Muscle layer of colon (tissue), 2 donors: Measurements from ENCODE around the gene C16orf95.

ENCODE experiments used
- H3K27ac ChIP-seq: one replicate; pipeline ENCODE4 v1.7.0; 2013; ENCODE audit warnings: low read depth, mild to moderate bottlenecking, low read length, moderate library complexity
- H3K27me3 ChIP-seq, 2 donors: one replicate each; pipeline ENCODE4 v1.7.0; 2013; ENCODE audit warnings: low read length in 2 of 2, mild to moderate bottlenecking in 2 of 2; ENCODE audit not compliant: insufficient read depth in 2 of 2, control insufficient read depth in 1 of 2
- H3K36me3 ChIP-seq: one replicate; pipeline ENCODE4 v1.7.0; 2013; ENCODE audit warnings: mild to moderate bottlenecking, low read length; ENCODE audit not compliant: insufficient read depth
- H3K4me1 ChIP-seq: one replicate; pipeline ENCODE4 v1.7.0; 2013; ENCODE audit warnings: mild to moderate bottlenecking, low read length; ENCODE audit not compliant: insufficient read depth
- H3K4me3 ChIP-seq, 2 donors: one replicate each; pipeline ENCODE4 v1.7.0; 2013; ENCODE audit warnings: low read length in 2 of 2, low read depth in 1 of 2, mild to moderate bottlenecking in 1 of 2, moderate library complexity in 1 of 2
- H3K9ac ChIP-seq: one replicate; pipeline ENCODE4 v1.7.0; 2013; ENCODE audit warnings: low read length
- H3K9me3 ChIP-seq: one replicate; pipeline ENCODE4 v1.7.0; 2013; ENCODE audit warnings: mild to moderate bottlenecking, low read length
- donor health status: abdominal sarcoma.
- donor health status: Adenocarcinoma of cecum.

The C16orf95 gene

DNA sequence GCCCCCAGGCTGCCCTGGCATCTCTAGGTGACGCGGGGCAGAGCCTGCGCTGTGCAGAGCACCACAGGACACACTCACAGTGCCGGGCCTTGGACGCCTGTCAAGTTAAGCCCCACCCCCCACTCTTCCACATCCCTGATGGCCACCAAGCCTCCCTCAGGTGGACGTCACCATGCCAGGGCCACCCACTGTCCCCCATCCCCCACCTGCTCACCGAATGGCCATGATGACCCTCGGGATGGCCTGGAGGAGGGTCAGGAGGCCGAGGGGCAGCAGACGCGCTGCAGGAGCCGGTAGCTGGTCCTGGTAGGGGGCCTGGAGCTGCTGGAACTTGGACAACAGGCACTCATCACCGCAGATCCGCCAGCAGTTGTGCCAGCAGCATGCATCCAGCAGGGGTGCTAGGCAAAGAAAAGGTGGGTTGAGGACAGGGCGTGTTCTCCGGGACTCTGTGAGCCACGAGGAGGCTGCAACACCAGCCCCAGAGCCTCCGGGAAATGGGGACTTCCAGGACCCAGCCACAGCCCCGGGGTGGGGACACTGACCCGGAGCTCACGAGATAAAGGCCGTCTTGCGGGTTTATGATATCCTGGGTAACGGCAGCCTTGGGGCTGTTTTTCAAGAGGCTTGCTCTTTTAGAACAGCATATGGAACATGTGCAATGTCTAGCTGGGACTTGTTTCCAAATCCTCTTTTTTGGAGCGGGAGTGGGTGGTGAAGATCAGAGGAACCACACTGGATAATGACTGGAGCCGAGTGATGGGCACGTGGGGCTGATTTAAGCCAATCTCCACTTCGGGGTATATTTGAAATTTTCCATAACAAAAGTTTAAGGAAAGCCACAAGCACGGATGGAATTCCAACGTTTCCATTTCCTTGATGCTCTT lies 11.4 kb downstream of the C16orf95 start:
- H3K4me1 ChIP-seq = no peaks in the 10 kb centered on the region
- H3K27ac ChIP-seq = no peak overlapping the region
- no peak overlapping the region for H3K9ac ChIP-seq
- no peaks in the 10 kb centered on the region for H3K9me3 ChIP-seq
- no peaks in the 10 kb centered on the region for H3K27me3 ChIP-seq
- H3K36me3 ChIP-seq = no peaks in the 10 kb centered on the region
- peak overlapping the region in 1 of 2 donors; percentile 35 for H3K4me3 ChIP-seq

DNA sequence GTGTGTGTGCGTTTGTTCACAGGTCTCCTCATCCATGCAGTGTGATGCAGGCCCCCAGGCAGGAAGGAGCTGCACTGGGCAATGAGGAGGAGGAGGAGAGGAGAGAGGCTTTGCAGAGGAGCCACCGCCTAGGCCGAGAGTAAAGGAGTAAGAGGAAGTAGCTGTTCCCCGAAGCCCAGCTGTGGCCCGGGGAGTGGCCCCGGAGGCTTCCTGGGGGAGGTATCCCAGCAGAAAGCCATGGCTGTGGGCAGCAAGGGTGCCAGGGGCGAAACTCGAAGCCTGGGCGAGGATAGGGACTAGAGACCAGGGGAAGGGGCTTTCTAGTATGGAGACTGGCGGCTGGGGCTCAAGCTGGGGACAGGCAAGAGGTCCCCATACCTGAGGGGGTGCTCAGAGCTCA lies 12.2 kb downstream of the C16orf95 start:
- no peak overlapping the region for H3K27ac ChIP-seq
- no peaks in the 10 kb centered on the region for H3K27me3 ChIP-seq
- H3K4me1 ChIP-seq = no peaks in the 10 kb centered on the region
- H3K9me3 ChIP-seq = no peaks in the 10 kb centered on the region
- no peaks in the 10 kb centered on the region for H3K36me3 ChIP-seq
- H3K9ac ChIP-seq = no peak overlapping the region
- H3K4me3 ChIP-seq = no peak overlapping the region

DNA sequence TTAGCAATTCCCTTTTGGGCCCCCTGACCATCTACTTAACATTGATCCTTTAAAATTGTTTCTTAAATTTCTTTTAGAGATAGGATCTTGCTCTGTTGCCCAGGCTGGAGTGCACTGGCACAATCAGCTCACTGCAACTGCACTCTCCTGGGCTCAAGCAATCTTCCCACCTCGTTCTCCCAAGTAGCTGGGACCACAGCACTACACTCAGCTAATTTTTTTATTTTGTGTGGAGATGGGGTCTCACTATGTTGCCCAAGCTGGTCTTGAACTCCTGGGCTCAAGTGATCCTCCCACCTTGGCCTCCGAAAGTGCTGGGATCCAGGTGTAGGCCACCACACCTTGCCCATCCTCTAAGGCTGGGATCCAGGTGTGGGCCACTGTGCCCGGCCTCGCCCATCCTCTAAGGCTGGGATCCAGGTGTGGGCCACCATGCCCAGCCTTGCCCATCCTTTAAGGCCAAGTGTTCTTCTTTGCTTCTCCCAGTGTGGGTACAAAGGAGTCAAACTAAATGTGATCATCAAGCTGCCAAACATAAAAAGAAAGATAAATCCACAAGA lies 13.2 kb downstream of the C16orf95 start:
- H3K4me3 ChIP-seq = no peak overlapping the region
- no peaks in the 10 kb centered on the region for H3K9me3 ChIP-seq
- no peaks in the 10 kb centered on the region for H3K36me3 ChIP-seq
- no peaks in the 10 kb centered on the region for H3K4me1 ChIP-seq
- no peaks in the 10 kb centered on the region for H3K27me3 ChIP-seq
- no peak overlapping the region for H3K27ac ChIP-seq
- H3K9ac ChIP-seq = no peak overlapping the region

DNA sequence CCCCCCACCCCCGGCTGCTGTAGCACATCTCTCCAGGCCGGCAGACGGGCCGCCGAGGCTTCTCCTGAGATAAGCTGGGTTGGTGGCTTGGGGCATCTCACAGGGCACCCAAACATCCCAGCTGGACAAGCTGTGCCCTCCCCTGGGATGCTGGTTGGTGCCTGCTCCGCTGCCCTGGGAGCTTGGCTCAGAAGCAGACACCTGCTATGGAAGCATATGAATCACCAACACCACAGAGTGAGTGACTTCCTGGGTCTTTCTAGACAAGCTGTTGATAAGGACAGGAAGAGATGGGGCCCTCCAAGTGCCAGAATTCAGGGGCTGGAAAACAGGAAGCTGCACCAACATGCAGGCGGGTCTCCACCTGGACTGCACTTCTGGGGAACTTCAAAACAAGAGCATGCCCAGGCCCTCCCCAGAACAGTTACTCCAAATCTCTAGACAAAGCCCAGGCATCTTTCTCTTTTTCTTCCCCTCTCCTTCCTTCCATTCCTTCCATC lies 13.7 kb downstream of the C16orf95 start:
- no peak overlapping the region for H3K27ac ChIP-seq

DNA sequence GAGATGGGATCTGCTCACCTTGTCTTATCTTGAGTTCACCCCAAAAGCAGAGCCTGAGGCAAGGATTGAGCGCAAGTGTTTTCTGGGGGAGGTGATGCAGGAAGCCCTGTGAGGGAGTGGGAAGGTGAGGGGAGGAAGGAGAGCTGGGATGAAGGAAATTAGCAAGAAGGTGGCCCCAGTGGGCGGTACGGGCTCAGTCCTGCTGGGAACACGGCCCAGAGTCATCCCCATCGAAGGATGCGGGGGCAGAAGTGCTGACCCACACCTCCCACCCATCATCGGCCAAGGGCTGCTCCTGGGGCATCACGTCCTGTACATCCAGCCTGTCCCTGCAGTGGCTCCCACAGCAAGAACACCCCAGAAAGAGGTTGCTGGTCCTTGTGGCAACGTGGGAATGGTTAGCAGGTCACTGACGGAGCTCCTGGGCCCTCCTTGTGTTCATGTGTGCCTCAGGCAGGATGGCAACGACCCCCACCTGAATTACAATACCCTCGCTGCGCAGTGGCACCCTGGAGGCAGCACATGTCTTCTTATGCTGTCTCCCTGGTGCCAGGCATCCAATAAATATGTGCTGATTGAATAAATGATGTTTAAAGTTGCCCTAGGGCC lies 18.2 kb downstream of the C16orf95 start:
- no peaks in the 10 kb centered on the region for H3K9me3 ChIP-seq
- no peak overlapping the region for H3K27ac ChIP-seq
- H3K9ac ChIP-seq = no peak overlapping the region
- no peak overlapping the region for H3K4me3 ChIP-seq
- no peaks in the 10 kb centered on the region for H3K4me1 ChIP-seq
- H3K36me3 ChIP-seq = no peaks in the 10 kb centered on the region
- H3K27me3 ChIP-seq = no peaks in the 10 kb centered on the region

More for the DNA sequence above, 13.7 kb downstream of the C16orf95 start:
- no peaks in the 10 kb centered on the region for H3K4me1 ChIP-seq
- no peak overlapping the region for H3K4me3 ChIP-seq
- no peaks in the 10 kb centered on the region for H3K36me3 ChIP-seq
- no peak overlapping the region for H3K9ac ChIP-seq
- no peaks in the 10 kb centered on the region for H3K27me3 ChIP-seq
- H3K9me3 ChIP-seq = no peaks in the 10 kb centered on the region

DNA sequence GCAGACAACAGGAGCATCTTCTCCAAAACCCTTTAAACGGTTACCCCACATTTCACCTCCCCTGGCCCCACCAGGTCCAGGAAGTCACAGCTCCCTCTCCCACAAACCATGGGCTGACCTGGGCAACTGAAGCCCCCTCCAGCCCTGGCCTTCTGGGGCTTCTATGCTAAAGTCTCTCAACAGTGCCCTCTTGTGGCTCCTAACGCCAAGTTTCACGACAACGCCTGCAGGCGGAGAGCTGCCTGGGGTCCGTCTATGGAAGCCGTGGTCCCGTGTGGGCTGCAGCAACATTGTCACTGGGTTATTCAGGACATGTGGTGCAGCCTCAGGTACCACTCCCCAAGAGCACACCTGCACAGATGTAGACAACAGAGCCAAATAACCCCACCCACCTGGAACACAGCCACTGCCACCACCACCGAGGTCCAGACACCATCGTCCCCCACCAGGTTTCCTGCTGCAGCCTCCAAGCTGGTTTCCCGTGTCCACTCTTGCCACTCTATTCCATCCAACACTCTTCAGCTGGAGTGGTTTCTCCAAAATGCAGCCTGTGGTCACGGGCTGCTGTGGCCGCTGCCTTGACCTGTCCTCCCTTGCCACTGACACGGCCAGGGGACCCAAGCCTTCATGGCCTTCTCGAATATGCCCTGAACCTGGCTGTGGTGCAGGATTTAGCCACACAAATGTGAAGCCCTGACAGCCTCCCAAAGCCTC lies 19.1 kb downstream of the C16orf95 start:
- Histone ChIP-seq H3K9ac (no peak overlapping the region), H3K4me3 (no peak overlapping the region), H3K36me3 (no peaks in the 10 kb centered on the region), H3K27me3 (no peaks in the 10 kb centered on the region), H3K27ac (no peak overlapping the region), H3K4me1 (no peaks in the 10 kb centered on the region), H3K9me3 (no peaks in the 10 kb centered on the region)

DNA sequence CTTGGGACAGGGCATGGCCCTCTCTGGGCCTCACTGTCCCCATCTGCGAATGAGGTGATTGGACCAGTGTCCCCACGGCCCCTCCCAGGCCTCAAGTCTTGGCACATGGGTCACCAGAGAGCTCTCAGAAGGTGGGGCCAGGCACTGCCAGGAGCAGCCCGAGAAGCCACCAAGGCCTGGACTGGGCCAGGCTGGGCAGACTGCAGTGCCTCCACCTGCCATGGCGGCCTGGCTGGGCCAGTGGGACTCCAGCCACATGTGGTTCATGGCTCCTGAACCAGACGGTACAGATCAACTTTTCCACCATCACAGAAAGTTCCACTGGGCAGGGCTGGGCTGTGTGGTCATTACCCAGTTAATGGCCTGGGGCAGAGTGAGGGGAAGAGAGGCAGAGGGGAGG lies 19.8 kb downstream of the C16orf95 start:
- no peaks in the 10 kb centered on the region for H3K27me3 ChIP-seq
- H3K27ac ChIP-seq = no peak overlapping the region
- no peaks in the 10 kb centered on the region for H3K9me3 ChIP-seq
- H3K4me3 ChIP-seq = no peak overlapping the region
- no peaks in the 10 kb centered on the region for H3K36me3 ChIP-seq
- no peak overlapping the region for H3K9ac ChIP-seq
- no peaks in the 10 kb centered on the region for H3K4me1 ChIP-seq

DNA sequence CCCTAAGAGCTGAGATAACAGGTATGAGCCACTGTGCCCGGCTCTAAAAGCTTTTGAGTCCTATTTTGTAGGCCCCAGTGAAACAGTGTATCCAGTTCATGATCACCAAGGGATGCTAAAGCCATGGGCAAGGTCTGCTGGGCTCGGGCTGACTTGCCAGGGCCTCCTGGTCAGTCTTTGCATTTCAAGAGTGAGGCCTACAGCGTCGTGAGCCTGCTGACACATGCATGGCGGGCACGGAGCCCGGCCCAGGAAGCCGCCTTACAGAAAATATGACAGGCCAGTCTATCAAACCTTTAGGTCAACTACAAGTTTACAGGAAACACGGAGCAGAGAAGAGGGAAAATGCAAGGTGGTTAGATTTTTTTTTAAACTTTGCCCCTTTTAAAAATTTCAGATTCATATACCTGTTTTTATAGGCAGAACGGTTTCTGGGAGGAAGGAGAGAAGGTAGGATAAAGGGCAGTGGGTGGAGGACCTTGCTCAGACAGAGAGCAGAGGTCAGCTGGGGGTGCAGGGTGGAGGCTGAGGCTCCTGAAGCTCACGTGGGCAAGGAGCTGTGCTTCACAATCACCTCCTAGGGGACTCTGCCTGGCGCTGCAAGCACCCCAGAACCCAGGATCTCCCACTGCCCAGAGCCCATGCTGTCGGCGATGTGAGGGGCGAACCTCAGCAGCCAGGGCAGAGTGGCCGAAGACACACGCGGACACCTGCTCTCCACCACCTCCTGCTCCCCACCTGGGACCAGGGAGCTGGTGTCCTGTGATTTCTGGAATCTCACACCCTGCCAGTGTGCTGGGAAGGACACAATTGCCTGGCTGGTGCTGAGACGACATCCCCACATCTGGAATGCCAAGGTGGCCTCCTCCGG lies 21.3 kb downstream of the C16orf95 start:
- H3K36me3 ChIP-seq = no peaks in the 10 kb centered on the region
- H3K27ac ChIP-seq = no peak overlapping the region
- no peaks in the 10 kb centered on the region for H3K4me1 ChIP-seq
- H3K9me3 ChIP-seq = no peaks in the 10 kb centered on the region
- no peaks in the 10 kb centered on the region for H3K27me3 ChIP-seq
- H3K4me3 ChIP-seq = no peak overlapping the region
- no peak overlapping the region for H3K9ac ChIP-seq

DNA sequence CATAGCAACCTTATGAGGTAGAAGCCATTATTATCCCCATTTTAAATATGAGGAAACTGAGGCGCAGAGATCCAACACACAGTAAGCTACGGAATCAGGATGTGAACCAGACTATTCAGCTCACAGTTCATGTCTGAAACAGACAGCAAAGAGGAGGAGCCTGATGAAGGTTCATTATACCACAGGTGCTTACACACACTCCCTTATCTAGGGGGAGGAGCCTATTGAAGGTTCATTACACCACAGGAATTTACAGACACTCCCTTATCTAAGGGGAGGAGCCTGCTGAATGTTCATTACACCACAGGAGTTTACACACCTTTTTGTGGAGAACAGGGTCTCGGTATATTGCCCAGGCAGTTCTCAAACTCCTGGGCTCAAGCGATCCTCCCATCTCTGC lies 21.9 kb downstream of the C16orf95 start:
- no peak overlapping the region for H3K27ac ChIP-seq
- no peaks in the 10 kb centered on the region for H3K36me3 ChIP-seq
- no peak overlapping the region for H3K4me3 ChIP-seq
- no peaks in the 10 kb centered on the region for H3K9me3 ChIP-seq
- H3K4me1 ChIP-seq = no peaks in the 10 kb centered on the region
- no peak overlapping the region for H3K9ac ChIP-seq
- no peaks in the 10 kb centered on the region for H3K27me3 ChIP-seq

DNA sequence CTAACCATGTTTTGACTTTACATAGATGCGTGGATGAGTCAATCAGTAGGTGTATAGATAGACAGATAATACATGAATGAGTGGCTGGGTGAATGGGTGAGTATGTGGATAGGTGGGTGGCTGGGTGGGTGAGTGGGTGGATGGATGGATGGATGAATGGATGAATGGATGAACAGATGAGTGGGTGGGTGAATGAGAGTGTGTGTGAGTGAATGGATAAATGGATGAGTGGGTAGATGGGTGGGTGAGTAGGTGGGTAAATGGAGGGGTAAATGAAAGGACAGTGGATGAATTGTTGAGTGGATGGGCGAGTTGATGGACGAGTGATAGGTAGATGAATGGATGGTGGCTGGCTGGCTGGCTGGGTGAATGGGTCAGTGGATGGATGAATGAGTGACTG lies 23.2 kb downstream of the C16orf95 start:
- Histone ChIP-seq H3K4me3 (no peak overlapping the region), H3K4me1 (no peaks in the 10 kb centered on the region), H3K9ac (no peak overlapping the region), H3K27ac (no peak overlapping the region), H3K9me3 (no peaks in the 10 kb centered on the region), H3K27me3 (no peaks in the 10 kb centered on the region), H3K36me3 (no peaks in the 10 kb centered on the region)
